ENCODE measurements around the gene CST8.

GRCh38 chr20:23448167-23448566 lies 42.8 kb upstream of the CST8 start:
- TF ChIP-seq CTCF (conservative IDR thresholded peaks at IDR 0.05; ENCODE audit: low read length), result no peak
- no peak for TF ChIP-seq EZH2phosphoT487 (IDR thresholded peaks at IDR 0.05; ENCODE audit: borderline replicate concordance)

Measured in Loucy (cell line).